Activated CD8-positive, alpha-beta memory T cell treated with anti-CD3 and anti-CD28 coated beads, Interleukin-2, amount 50 U/mL, for 1 hour (primary cell): ENCODE measurements around the gene METTL2A.
A peak's percentile ranks its signal among the peaks of the same experiment; 100 is the strongest.
"Not testable (repeated sequence)": the region's sequence is repeated elsewhere in the genome, so short reads cannot be mapped to it uniquely, and the experiment has no call there.

Experiments
- DNase-seq: peaks from one replicate; pipeline ENCODE4 v3.0.0-alpha.2; 2020; ENCODE audit errors: extremely low read depth

METTL2A gene, protein sequence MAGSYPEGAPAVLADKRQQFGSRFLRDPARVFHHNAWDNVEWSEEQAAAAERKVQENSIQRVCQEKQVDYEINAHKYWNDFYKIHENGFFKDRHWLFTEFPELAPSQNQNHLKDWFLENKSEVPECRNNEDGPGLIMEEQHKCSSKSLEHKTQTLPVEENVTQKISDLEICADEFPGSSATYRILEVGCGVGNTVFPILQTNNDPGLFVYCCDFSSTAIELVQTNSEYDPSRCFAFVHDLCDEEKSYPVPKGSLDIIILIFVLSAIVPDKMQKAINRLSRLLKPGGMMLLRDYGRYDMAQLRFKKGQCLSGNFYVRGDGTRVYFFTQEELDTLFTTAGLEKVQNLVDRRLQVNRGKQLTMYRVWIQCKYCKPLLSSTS

DNA sequence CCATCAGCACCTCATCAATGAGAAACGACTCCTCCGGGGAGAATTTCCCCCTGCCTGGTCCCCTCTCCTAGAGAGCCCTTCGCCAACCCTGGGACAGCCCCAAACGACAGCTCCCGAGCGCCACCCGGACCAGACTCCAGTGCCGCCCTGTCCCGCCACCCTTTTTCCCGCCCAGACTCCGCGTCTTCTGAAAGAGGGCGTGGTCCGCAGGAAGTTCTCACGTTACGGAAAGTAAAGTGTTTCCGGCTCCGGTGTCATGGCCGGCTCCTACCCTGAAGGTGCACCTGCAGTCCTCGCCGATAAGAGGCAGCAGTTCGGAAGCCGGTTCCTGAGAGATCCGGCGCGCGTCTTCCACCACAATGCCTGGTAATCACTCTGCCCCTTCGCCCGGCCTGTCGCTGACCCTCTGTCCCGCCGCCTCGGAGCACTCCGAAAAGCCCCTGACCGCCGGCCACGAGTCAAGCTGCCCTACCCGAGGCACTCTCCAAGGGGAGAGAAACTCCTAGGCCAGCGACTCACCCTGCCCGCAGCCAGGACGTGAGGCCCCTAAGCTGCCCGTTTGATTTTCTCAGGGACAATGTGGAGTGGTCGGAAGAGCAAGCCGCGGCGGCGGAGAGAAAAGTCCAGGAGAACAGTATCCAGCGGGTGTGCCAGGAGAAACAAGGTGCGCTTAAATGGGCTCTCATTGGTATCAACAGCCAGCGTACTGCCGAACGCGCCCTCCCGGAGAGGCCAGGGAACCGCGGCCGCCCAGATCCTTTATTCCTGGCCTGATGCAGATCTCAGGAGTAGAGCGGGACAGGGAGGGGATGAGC is at the start of gene METTL2A:
Gene METTL2A, plus strand, starts transcription at position 251 of the 815 bp plus-strand sequence. Its CDS starts 6 bp downstream, at position 257.
- DNase-seq: peak; percentile 58

DNA sequence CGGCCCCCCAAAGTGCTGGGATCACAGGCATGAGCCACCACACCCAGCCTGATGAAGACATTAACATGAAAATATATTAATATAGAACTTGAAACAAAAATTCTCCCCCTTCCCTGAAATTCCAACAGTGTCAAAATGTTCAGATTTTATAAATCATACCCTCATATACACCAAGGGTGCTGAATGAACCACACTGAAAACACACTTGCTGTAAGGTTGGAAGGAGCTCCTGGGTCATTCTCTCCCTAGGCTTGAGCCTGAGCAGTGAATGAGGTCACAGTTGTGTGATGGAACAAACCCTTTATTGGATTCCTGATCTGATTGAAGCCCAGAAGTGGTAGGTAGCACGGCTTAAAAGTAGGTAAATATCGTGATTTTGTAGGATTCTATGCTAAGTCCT is 43.4 kb upstream of the METTL2A start, which contains the start of gene EFCAB3:
Gene EFCAB3, plus strand, starts transcription at position 301 of the 400 bp plus-strand sequence. CDS start 2,427 bp downstream, outside the sequence.
- no peak for DNase-seq

DNA sequence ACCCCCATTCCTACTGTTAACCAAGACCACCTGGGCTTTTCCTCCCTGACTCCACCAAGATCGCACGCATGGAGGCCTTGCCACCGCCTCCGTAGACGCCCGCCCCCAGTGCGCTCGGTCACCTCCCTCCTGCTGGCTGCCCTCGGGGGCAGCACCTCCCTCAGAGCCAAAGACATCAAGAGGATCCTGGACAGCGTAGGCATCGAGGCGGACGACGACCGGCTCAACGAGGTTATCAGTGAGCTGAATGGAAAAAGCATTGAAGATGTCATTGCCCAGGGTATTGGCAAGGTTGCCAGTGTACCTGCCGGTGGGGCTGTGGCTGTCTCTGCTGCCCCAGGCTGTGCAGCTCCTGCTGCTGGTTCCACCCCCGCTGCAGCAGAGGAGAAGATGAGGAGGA is 42.1 kb upstream of the METTL2A start:
- DNase-seq: no peak

DNA sequence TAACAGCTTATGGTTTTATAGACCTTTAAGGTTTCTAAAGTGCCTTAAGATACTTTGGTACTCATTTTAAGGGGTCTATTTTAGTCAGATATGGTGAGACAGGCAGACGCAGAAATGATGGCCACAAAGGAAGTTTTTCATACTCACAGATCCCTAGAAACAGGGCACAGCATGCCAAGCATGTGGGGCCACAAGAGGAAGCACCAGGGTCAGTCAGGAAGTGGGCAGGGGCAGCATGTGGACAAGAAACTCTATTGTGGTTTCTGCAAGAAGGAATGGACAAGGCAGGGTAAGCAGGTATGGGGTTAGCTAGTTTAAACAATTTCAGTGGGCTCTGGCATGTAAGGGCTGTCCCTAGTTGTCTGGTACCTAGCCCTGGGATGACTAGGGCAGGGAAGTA is 34.8 kb upstream of the METTL2A start:
- DNase-seq: no peak

DNA sequence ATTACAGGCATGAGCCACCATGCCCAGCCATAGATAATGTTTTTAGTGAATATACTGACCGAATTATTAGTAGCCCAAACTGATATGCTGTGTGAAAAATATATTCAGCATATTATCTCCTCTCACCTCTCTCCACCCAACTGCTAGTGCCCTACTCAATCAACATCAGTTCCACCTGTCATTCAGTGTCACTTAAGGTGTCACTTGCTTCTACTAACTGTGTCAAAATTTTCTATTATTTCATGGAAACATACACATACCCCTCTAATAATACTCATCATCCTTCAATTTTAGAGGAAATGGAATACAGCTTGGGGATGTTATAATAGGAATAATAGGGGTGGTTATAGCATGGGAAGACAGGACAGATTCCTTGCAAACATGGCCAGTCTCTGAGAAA is 30.8 kb upstream of the METTL2A start:
- no peak for DNase-seq

DNA sequence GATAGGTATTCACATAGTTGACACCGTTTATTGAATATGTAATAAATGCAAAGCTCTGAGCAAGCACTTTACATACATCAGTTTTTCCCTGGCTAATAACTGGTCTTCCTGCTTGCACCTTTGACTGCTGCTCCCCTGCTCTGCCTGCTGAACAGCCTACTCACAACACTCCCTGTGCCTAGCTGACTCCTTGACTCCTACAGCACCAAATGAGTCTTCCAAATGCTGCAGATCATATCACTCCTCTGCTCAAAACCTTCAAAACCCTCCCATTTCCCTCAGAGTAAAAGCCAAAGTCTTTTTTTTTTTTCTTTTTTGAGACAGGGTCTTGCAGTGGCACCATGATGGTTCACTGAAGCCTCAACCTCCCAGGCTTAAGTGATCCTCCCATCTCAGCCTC is 24.8 kb upstream of the METTL2A start:
- DNase-seq: no peak

DNA sequence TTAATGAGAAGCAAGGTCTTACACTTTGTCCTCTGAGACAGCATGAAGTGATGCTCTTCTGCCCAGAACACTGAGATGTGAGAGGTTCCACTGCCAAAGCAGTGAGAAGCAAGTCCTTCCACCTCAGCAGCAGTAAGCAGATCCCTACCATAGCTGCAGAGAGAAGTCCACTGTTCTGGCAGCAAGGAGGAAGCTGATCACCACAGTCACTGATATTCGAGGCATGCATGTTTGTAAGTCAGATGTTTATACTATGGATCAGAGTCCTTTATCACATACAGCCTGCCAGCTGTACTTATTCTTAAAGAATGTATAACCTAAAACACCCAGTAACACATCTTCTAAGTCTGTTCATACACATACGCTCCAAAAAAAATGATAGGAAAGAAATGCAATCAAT is 18.2 kb upstream of the METTL2A start:
- DNase-seq: no peak

DNA sequence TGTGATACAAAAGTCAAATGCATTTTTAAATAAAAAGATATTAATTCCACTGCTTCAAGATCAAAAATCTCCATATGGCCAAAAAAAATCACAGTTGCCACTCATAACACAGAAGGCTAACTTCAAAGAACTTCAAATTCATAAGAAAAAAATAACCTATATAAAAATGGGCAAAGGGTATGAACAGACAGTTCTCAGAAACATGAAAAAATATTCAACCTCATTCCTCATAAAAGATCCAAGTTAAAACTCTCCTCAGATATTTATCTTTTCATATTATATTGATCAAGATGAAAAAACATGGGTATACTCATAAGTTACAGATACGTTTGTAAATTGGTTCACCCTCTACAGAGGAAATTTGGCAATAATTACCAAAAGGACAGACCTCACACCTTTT is 10.6 kb upstream of the METTL2A start:
- not testable (repeated sequence) for DNase-seq

DNA sequence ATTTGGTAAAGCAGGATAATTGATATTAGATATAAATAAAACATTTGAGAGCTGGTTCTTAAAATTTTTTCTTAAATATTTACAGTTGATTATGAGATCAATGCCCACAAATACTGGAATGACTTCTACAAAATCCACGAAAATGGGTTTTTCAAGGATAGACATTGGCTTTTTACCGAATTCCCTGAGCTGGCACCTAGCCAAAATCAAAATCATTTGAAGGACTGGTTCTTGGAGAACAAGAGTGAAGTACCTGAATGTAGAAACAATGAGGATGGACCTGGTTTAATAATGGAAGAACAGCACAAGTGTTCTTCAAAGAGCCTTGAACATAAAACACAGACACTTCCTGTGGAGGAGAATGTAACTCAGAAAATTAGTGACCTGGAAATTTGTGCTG is 2.5 kb downstream of the METTL2A start:
- not testable (repeated sequence) for DNase-seq

DNA sequence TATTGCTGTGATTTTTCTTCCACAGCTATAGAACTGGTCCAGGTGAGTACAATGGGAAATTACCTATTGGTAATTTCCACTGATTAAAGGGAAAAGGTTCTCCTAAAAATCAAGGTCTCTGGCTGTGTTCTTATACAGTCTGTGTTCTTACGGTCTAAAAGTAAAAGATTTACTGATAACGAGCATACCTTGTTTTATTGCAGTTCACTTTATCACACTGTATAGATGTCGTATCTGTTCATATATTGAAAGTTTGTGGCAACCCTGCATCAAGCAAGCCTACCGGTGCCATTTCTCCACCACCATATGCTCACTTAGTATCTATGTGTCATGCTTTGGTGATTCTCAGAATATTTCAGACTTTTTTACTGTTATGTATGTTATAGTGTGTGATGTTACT is 11.6 kb downstream of the METTL2A start:
- not testable (repeated sequence) for DNase-seq

DNA sequence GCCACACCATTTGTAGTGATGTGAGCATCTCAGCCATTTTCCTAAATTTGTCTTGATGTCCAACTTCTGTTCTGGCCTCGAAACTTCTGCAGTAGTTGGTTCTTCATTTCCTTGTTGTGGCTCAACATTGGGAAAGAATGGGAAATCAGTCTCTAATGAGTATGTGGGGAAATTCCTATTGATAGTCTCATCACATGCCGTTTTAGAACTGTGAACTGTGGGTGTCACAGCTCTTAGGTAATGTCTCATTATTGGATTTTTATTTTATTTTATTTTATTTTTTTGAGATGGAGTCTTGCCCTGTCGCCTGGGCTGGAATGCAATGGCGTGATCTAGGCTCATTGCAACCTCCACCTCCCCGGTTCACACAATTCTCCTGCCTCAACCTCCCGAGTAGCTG is 17.5 kb downstream of the METTL2A start:
- not testable (repeated sequence) for DNase-seq

DNA sequence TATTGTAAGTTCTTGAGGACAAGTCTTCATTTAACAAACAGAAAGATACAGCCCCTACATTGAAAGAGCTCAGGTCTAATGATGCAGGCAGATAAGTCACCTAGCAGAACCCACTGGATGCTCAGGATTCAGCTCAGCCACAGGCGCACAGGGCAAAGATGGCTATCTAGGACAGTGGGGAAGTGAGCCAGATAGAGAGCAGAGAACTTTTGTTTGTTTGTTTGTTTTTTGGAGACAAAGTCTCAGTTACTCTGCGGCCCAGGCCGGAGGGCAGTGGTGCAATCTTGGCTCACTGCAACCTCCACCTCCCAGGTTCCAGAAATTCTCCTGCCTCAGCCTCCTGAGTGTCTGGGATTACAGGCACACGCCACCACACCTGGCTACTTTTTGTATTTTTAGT is 20.4 kb downstream of the METTL2A start:
- DNase-seq: no peak

DNA sequence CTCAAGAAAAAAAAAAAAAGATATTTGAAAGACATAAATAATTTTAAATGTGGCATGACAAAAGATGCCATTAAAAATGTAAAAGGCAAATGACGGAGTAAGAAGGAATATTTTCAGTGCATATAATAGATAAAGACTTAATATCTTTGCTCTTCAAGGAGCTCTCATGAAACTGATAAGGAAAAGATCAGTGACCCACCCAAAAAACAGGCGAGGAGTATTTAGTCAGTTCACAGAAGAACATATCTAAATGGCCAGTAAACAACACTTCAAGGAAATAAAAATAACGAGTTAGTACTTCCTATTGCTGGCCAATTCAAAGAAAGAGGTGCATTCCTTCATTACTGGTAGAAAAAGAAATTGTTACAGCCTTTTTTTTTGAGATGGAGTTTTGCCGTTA is 22.1 kb downstream of the METTL2A start:
- DNase-seq: not testable (repeated sequence)

DNA sequence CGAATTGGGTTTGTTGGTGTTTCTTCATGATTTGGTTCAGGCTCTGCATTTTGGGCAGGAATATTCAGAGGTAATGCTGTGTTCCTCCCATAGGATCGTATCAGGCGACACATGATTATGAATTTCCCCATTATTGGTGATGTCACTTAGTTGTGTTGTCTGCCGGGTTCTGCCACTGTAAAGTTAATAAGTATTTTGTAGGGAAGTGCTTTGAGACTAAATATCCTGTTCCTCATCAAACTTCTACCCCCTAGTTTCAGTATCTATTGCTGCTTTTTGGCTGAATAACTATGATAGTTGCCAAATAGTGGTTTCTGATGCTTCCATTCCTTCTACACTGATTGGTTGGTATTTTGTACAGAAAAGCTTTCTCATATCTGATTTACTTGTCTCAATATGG is 28.5 kb downstream of the METTL2A start:
- DNase-seq: not testable (repeated sequence)

DNA sequence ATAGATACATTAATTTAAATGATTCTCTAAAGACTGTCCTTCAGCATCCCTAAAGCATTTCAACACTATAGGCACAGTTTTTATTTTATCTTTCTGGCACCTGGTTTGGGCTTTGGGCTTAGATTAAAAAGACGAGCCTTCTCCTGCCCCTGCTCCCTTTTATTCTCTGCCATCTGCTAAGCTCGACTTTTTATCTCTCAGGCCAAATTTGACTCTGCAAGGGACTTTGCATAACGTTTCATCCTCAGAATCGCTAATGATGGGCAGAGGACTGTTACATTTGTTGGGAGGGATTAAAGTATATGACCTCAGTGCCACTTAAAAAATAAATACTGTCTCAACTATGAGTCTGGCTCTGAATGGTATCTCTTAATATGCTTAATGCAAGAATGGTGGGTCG is 29.3 kb downstream of the METTL2A start:
- DNase-seq: not testable (repeated sequence)

DNA sequence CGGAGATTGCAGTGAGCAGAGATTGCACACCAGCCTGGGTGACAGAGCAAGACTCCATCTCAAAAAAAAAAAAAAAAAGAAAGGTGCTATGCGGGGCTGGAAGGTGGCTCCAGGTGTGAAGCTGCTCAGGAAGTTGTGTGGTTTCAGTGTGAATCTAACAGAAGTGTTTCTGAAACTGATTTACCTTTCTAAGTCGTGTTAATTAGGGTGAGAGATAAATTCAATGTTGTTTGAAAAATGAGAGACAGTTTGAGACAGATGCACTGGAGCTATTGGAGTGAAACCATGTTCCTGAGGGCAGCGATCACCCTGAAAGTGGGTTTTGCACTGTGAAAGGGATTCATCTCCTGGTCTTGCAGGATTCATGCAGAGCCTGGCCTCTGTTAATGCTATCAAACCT is 30.0 kb downstream of the METTL2A start:
- not testable (repeated sequence) for DNase-seq

DNA sequence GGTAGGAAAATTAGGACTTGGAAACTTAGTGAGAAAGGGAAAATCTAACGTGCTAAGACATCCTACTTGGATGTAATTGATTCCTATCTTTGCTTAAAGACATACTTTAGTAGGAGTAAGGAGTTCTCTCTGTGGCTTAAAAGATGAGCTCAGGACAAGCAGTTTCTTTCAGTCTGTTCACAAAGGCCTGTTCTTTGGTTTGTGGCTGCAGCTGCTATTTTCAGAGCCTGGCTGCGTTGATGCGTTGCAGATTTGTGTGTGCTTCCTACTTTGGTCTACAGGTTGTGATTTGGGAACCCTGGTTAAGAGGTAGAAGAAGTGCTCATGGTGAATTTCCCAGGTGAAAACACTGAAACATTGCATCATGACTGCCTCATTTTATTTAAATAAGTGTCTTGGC is 30.4 kb downstream of the METTL2A start:
- DNase-seq: not testable (repeated sequence)

DNA sequence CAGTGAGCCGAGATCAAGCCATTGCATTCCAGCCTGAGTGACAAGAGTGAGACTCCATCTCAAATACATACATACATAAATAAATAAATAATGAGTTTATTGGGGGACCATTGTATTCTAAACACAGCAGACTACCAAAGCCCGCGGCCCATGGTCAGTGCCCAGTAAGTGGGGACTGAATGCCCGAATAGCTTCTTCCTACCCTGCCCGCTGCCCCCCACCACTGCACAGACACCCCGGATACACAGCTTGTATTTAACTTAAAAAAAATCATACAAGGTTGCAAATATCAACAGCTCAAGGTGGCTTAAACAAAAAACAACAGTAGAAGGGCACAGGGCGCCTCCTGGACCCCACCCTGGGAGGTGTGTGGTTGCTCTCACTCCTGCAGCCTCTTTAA is 32.3 kb downstream of the METTL2A start:
- DNase-seq: no peak

DNA sequence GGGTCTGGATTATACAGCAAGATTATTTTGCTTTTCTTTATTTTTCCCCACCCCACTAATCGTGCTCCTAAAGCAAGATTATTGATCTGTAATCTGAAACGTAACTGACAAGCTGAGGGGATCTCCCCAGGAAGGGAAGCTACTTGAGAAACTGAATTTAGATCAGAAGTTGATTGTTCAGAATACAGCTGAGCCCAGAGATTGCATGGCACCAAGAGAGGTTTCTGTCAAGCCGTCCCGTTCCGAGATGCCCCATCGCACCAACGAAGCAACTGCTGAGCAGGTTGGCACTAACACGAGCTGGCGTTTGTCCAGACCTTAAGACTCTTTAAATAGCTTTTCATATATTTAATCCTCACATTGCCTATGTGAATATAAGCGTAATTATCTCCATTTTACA is 34.8 kb downstream of the METTL2A start:
- DNase-seq: not testable (repeated sequence)

DNA sequence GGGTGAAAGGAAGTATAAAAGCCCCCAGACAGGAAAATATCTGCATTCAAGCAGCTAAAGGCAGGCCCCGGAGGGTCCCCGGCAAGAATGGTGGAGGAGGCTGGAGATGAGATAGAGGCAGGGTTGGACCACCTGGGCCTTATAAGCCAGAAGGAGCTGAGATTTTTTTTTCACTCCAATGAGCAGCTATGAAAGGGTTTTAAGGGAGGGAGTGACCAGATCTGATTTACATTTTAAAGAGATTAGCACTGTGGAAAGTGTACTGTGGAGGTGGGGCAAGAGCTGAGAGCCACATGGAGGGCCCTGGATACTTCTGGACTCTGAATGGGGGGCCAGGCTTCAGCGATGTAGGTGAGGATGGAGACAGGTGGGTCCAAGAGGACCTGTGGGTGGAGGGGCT is 40.7 kb downstream of the METTL2A start:
- not testable (repeated sequence) for DNase-seq

DNA sequence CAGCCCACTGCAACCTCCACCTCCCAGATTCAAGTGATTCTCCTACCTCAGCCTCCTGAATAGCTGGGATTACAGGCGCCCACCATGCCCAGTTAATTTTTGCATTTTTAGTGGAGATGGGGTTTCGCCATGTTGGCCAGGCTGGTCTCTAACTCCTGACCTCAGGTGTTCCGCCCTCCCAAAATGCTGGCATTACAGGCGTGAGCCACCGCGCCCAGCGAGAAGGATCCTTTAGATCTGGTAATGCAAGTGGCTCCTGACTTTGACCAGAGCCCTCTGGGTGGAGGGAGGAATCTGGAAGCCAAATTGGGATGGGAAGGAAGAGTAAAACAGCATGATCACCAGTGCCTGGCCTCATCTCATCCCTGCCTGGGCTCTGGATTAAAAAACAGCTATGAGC is 41.6 kb downstream of the METTL2A start:
- not testable (repeated sequence) for DNase-seq

DNA sequence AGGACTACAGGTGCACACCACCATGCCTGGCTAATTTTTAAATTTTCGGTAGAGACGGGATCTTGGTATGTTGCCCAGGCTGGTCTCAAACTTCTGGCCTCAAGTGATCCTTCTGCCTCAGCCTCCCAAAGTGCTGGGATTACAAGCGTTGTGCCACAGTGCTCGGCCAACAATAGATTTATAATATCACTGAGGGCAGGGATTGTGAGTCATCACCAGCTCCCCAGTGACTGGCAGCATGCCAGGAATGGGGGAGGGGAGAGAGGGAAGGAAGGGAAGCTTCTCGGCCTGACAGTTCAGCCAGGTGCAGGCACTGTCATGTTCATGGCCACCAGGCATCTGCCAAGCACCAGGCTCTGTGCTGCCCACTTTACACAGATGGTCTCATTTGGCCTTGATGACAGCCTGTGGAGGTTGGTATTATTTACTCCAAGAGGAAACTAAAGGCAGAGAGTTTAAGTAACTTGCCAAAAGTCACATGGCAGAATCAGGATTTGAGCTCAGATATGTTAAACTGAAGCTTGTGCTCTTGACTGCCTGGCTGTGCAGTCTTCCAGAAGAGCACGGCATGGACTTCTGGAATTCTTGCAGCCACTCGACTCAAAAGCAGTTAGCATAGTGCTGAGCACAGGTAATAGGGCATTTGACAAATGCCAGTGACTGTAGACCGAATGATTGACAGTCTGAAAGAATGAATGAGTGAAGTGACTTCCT is 47.1 kb downstream of the METTL2A start:
- DNase-seq: not testable (repeated sequence)
